Occipital lobe (tissue), 2 donors: Measurements from ENCODE around the gene SYTL3. TPM values are rescaled to one million over a fixed set of nuclear protein-coding genes. Genes with fewer than 3 reads are reported as not detected.
"Not testable (repeated sequence)": the region's sequence is repeated elsewhere in the genome, so short reads cannot be mapped to it uniquely, and the experiment has no call there.

Source experiments
- DNase-seq: peaks from one replicate; lab custom pipeline; 2025; lab: John Stamatoyannopoulos, UW
- total RNA-seq: library from RNA; depleted of rRNA; stranded (reverse); fragments of >200 nt; gene quantifications from one replicate; pipeline ENCODE4 v1.2.3, GENCODE V29; 2014

SYTL3 gene
- total RNA-seq, 1 donor from 2014 or later, result 2.0 TPM

- no peak for DNase-seq
Observed at GRCh38 chr6:158621694-158622544, 27.9 kb upstream of the SYTL3 start.

GRCh38 chr6:158622545-158623190 lies 27.2 kb upstream of the SYTL3 start:
- DNase-seq, result no peak

GRCh38 chr6:158624684-158625682 lies 24.9 kb upstream of the SYTL3 start:
- DNase-seq, result no peak

- DNase-seq, result no peak
Observed at GRCh38 chr6:158625881-158626305, 24.0 kb upstream of the SYTL3 start.

GRCh38 chr6:158626360-158627167 lies 23.3 kb upstream of the SYTL3 start:
- no peak for DNase-seq

- no peak for DNase-seq
Observed at GRCh38 chr6:158627168-158627939, 22.5 kb upstream of the SYTL3 start.

GRCh38 chr6:158627940-158628211 lies 22.0 kb upstream of the SYTL3 start:
- no peak for DNase-seq

- no peak for DNase-seq
Observed at GRCh38 chr6:158628542-158628941, 21.3 kb upstream of the SYTL3 start.

GRCh38 chr6:158629367-158630221 lies 20.3 kb upstream of the SYTL3 start:
- no peak for DNase-seq

GRCh38 chr6:158630938-158631616 lies 18.8 kb upstream of the SYTL3 start:
- no peak for DNase-seq

GRCh38 chr6:158631678-158632537 lies 17.9 kb upstream of the SYTL3 start:
- DNase-seq, result no peak

- DNase-seq, result not testable (repeated sequence)
Observed at GRCh38 chr6:158632538-158633119, 17.2 kb upstream of the SYTL3 start.

GRCh38 chr6:158633127-158633526 lies 16.7 kb upstream of the SYTL3 start:
- DNase-seq, result no peak

GRCh38 chr6:158634695-158635426 lies 15.0 kb upstream of the SYTL3 start:
- no peak for DNase-seq

- no peak for DNase-seq
Observed at GRCh38 chr6:158635427-158636073, 14.3 kb upstream of the SYTL3 start.

- DNase-seq, result no peak
Observed at GRCh38 chr6:158636778-158637177, 13.1 kb upstream of the SYTL3 start.
